Keratinocyte (primary cell): Measurements from ENCODE around the gene ADCY4. TPM values are rescaled to one million over a fixed set of nuclear protein-coding genes. Genes with fewer than 3 reads are reported as not detected.
A peak's percentile ranks its signal among the peaks of the same experiment; 100 is the strongest.

Experiments used
- DNase-seq: peaks from one replicate; pipeline ENCODE4 v3.0.0-alpha.2; 2011; ENCODE audit warnings: low read depth, missing footprints, low spot score
- FAIRE-seq: peaks from 2 replicates; lab custom pipeline; 2011; peaks lifted over from hg19 to GRCh38; lab: Jason Lieb, UNC
- H2AFZ ChIP-seq: 2 replicates; pipeline ENCODE4 v1.6.0; 2012; ENCODE audit warnings: low read length, control low read depth, inconsistent platforms; ENCODE audit not compliant: control insufficient read depth
- H3K27ac ChIP-seq: 2 replicates; pipeline ENCODE4 v1.5.1; 2011; ENCODE audit warnings: low read length; ENCODE audit not compliant: control insufficient read depth, insufficient read depth
- H3K27me3 ChIP-seq: 3 replicates; pipeline ENCODE4 v1.6.0; 2011; ENCODE audit warnings: low read length; ENCODE audit not compliant: control insufficient read depth, insufficient read depth; ENCODE audit errors: extremely low read depth
- H3K36me3 ChIP-seq, 2 experiments: 2 replicates in 1 of 2; 3 replicates in 1 of 2; pipeline ENCODE4 v1.5.1; 2011; ENCODE audit warnings: low read length in 2 of 2, mild to moderate bottlenecking in 1 of 2; ENCODE audit not compliant: control insufficient read depth in 2 of 2, insufficient read depth in 2 of 2; ENCODE audit errors: extremely low read depth in 1 of 2
- H3K4me1 ChIP-seq: 3 replicates; pipeline ENCODE4 v1.5.1; 2011; ENCODE audit warnings: low read length; ENCODE audit not compliant: control insufficient read depth, insufficient read depth; ENCODE audit errors: extremely low read depth
- H3K4me2 ChIP-seq: 3 replicates; pipeline ENCODE4 v1.6.0; 2011; ENCODE audit warnings: low read depth, low read length; ENCODE audit not compliant: control insufficient read depth, insufficient read depth; ENCODE audit errors: extremely low read depth
- H3K4me3 ChIP-seq, 3 experiments: fragments of 200-600 bp in 1 of 3; sonication (generic) in 1 of 3; 2 replicates in 2 of 3; 3 replicates in 1 of 3; pipeline ENCODE4 v1.5.1; 2011 to 2016; ENCODE audit warnings: low read length in 3 of 3, mild to moderate bottlenecking in 3 of 3, control low read depth in 2 of 3, inconsistent platforms in 1 of 3, low read depth in 1 of 3, mixed read lengths in 1 of 3, mixed run types in 1 of 3, moderate library complexity in 1 of 3; ENCODE audit not compliant: control insufficient read depth in 2 of 3, insufficient read depth in 2 of 3; ENCODE audit errors: extremely low read depth in 1 of 3
- H3K79me2 ChIP-seq: 2 replicates; pipeline ENCODE4 v1.6.0; 2012; ENCODE audit warnings: low read length; ENCODE audit not compliant: control insufficient read depth, insufficient read depth
- H3K9ac ChIP-seq: 3 replicates; pipeline ENCODE4 v1.6.0; 2011; ENCODE audit warnings: low read length; ENCODE audit not compliant: control insufficient read depth, insufficient read depth; ENCODE audit errors: extremely low read depth
- H3K9me1 ChIP-seq: 3 replicates; pipeline ENCODE4 v1.6.0; 2011; ENCODE audit warnings: low read length; ENCODE audit not compliant: control insufficient read depth, insufficient read depth; ENCODE audit errors: extremely low read depth
- H3K9me3 ChIP-seq: 2 replicates; pipeline ENCODE4 v1.5.1; 2012; ENCODE audit warnings: low read depth, low read length; ENCODE audit not compliant: control insufficient read depth
- H4K20me1 ChIP-seq: 3 replicates; pipeline ENCODE4 v1.6.0; 2011; ENCODE audit warnings: low read length; ENCODE audit not compliant: control insufficient read depth, insufficient read depth; ENCODE audit errors: extremely low read depth
- EZH2 ChIP-seq: IDR thresholded peaks from one replicate; pipeline ENCODE4 v1.6.1; 2012; ENCODE audit warnings: inconsistent platforms, mild to moderate bottlenecking, low read length, moderate library complexity
- dilution Hi-C: fragments of 300-500 bp; cut with MboI; formaldehyde crosslinking; loops from one replicate; pipeline ENCODE4 v1.7.0; 2020; ENCODE audit warnings: low sequenced_read_pairs; ENCODE audit not compliant: extremely low pct_ligation_motif_present
- polyA plus RNA-seq, 5 experiments: library from polyadenylated mRNA; depleted of rRNA in 3 of 5; stranded (reverse) in 3 of 5; stranded (forward) in 1 of 5; unstranded in 1 of 5; fragments of >200 nt; gene quantifications; 1 replicate in 1 of 5; 2 replicates in 3 of 5; 3 replicates in 1 of 5; pipeline versions ENCODE4 v1.2.1 to v1.2.3, GENCODE V29; 2011 to 2012; ENCODE audit warnings: missing spikeins in 2 of 5, low read depth in 1 of 5, low replicate concordance in 1 of 5
- TF ChIP-seq, protein P1 (sequence below), 3 experiments: IDR thresholded peaks in 1 of 3; conservative IDR thresholded peaks in 1 of 3; optimal IDR thresholded peaks in 1 of 3; 2 replicates in 2 of 3; 3 replicates in 1 of 3; pipeline versions ENCODE3 to v1.5.1; 2011; ENCODE audit warnings: low read length in 3 of 3, mild to moderate bottlenecking in 3 of 3, moderate library complexity in 2 of 3, control low read depth in 1 of 3, inconsistent platforms in 1 of 3; ENCODE audit not compliant: insufficient read depth in 2 of 3; ENCODE audit errors: extremely low read depth in 1 of 3

Gene ADCY4
- polyA plus RNA-seq, 1 donor (not counting 4 experiments of a cell fraction or from before 2014, with no cell fraction given) = 0.21 TPM

DNA sequence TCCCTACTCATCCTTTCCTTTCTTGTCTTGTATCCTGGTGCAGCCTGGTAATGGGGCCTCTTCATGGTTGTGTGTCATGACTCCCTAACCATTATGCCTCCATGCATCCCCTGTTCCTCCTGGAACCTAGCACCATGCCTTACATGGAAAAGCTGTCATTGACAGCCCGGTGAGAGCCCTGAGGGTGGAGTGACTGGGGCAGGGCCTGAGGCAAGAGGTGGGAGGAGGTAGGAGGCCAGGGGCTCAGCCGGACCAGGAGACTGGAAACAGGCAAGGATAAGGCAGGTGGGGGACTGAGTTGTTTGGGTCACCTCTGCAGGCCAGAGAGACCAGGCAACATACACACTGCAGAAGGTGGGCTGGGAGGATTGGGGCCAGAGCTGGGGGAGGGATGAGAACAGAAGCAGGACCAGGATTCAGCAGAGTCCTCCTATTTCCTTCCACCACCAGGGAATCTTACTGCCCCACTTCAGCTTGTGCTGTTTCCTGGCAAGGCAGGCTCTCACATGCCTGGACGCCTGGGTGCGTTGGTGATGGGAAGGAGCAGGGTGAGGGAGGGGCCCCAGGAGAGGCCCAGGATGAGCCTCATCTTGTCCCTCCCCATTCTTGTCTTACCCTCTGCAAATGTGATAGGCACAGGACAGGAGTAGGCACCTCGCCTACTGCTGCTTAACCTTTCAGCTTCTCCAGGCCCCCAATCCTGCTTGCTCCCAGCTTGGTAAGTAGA is 25.2 kb downstream of the ADCY4 start, which contains the start of gene LTB4R2:
Gene LTB4R2 (plus strand): TSS at position 603 of the 727 bp plus-strand sequence. CDS start 525 bp downstream, outside the sequence.
- peaks cover 52% of the 10 kb centered on the region for H3K4me1 ChIP-seq
- no peaks in the 10 kb centered on the region for H3K9me3 ChIP-seq
- H3K4me2 ChIP-seq = peak within 1 kb of the TSS; percentile 88
- peaks cover 31 to 36% of the 10 kb centered on the region in 2 experiments for H3K36me3 ChIP-seq
- peak within 1 kb of the TSS; percentile 34 for H2AFZ ChIP-seq
- dilution Hi-C loops = no loop called here
- H3K9ac ChIP-seq = peak within 1 kb of the TSS; percentile 26
- no peaks in the 10 kb centered on the region for H3K9me1 ChIP-seq
- H3K79me2 ChIP-seq = peaks cover 4% of the 10 kb centered on the region
- peak within 1 kb of the TSS; percentile 35 for H3K27ac ChIP-seq
- DNase-seq (no peak), FAIRE-seq (peak; percentile 97)
- no peaks in the 10 kb centered on the region for H4K20me1 ChIP-seq
- H3K4me3 ChIP-seq = peak within 1 kb of the TSS; percentile 11 to 43 (median 28)
- no peak for TF ChIP-seq EZH2
- TF ChIP-seq, protein P1, sequence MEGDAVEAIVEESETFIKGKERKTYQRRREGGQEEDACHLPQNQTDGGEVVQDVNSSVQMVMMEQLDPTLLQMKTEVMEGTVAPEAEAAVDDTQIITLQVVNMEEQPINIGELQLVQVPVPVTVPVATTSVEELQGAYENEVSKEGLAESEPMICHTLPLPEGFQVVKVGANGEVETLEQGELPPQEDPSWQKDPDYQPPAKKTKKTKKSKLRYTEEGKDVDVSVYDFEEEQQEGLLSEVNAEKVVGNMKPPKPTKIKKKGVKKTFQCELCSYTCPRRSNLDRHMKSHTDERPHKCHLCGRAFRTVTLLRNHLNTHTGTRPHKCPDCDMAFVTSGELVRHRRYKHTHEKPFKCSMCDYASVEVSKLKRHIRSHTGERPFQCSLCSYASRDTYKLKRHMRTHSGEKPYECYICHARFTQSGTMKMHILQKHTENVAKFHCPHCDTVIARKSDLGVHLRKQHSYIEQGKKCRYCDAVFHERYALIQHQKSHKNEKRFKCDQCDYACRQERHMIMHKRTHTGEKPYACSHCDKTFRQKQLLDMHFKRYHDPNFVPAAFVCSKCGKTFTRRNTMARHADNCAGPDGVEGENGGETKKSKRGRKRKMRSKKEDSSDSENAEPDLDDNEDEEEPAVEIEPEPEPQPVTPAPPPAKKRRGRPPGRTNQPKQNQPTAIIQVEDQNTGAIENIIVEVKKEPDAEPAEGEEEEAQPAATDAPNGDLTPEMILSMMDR (optimal IDR thresholded peaks at IDR 0.05 in 1 of 3, IDR thresholded peaks at IDR 0.05 in 1 of 3, conservative IDR thresholded peaks at IDR 0.05 in 1 of 3; ENCODE audit: extremely low read depth in 1 of 3, insufficient read depth in 2 of 3, low read length in 3 of 3) = peak in 2 of 3 experiments; percentile 14 to 31
- no peaks in the 10 kb centered on the region for H3K27me3 ChIP-seq

DNA sequence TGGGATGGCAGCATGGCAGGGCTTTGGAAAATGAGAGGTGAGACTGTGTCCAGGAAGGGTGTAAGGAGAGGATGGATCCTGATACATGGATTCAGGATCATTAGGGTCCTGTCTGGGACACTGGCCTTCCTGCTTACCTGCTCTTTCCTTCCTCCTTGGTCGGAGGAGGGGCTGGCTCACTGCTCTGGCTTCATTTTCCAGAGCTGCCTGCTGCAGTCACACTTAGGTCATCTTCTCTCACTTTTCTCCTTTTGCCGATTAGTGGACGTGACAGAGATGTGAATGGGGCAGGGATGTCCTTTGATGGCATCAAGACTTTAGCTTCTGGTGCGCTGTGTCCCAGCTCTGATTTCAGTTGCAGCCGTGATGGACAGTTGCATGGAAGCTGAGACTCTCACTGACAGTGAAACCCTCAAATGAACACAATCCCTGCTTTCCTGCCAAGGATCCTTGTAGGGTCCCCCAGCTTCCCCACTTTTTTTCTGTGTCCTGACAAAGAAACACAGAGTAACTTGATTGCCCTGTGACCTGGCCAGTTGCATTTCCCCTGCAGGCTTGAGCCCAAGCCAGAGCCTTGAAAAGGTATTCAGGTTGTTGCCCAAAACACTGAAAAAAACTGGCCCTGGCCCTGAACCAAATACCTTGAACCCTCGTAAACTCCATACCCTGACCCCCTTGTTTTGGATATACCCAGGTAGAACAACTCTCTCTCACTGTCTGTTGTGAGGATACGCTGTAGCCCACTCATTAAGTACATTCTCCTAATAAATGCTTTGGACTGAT is 26.3 kb downstream of the ADCY4 start:
- H3K27me3 ChIP-seq = no peaks in the 10 kb centered on the region
- H3K4me1 ChIP-seq = peaks cover 42% of the 10 kb centered on the region
- peak; percentile 53 for FAIRE-seq
- no peaks in the 10 kb centered on the region for H3K9me1 ChIP-seq
- dilution Hi-C loops = no loop called here
- no peak overlapping the region for H2AFZ ChIP-seq
- no peak overlapping the region for H3K4me2 ChIP-seq
- no peak for DNase-seq
- H3K9me3 ChIP-seq = no peaks in the 10 kb centered on the region
- no peak overlapping the region for H3K27ac ChIP-seq
- H3K9ac ChIP-seq = no peak overlapping the region
- H4K20me1 ChIP-seq = no peaks in the 10 kb centered on the region
- H3K36me3 ChIP-seq = peaks cover 38 to 46% of the 10 kb centered on the region in 2 experiments
- peaks cover 4% of the 10 kb centered on the region for H3K79me2 ChIP-seq
- TF ChIP-seq, protein P1 (optimal IDR thresholded peaks at IDR 0.05 in 1 of 3, IDR thresholded peaks at IDR 0.05 in 1 of 3, conservative IDR thresholded peaks at IDR 0.05 in 1 of 3; ENCODE audit: extremely low read depth in 1 of 3, insufficient read depth in 2 of 3, low read length in 3 of 3) = no peak
- no peak for TF ChIP-seq EZH2
- no peak overlapping the region for H3K4me3 ChIP-seq
